NOMO-1 (cell line): Measurements from ENCODE around the gene CEP120.
"Not testable (repeated sequence)": the region's sequence is repeated elsewhere in the genome, so short reads cannot be mapped to it uniquely, and the experiment has no call there.

ENCODE experiments used
- DNase-seq, 2 experiments: peaks; one replicate each; lab custom pipeline; 2025; ENCODE audit not compliant: unreplicated experiment in 2 of 2; lab: John Stamatoyannopoulos, UW

Gene CEP120

GRCh38 chr5:123439709-123440108 lies 16.5 kb upstream of the CEP120 start:
- DNase-seq: no peak

GRCh38 chr5:123438902-123439301 lies 15.7 kb upstream of the CEP120 start:
- peak; percentile 43 to 79 for DNase-seq

- DNase-seq: no peak
Measured at GRCh38 chr5:123438244-123438643, 15.0 kb upstream of the CEP120 start.

GRCh38 chr5:123436201-123436600 lies 13.0 kb upstream of the CEP120 start:
- DNase-seq: no peak

- no peak for DNase-seq
Measured at GRCh38 chr5:123434796-123435195, 11.6 kb upstream of the CEP120 start.

- peak; percentile 2 to 24 for DNase-seq
Measured at GRCh38 chr5:123433596-123433995, 10.4 kb upstream of the CEP120 start.

GRCh38 chr5:123430441-123430840 lies 7.2 kb upstream of the CEP120 start:
- not testable (repeated sequence) for DNase-seq

GRCh38 chr5:123429993-123430392 lies 6.8 kb upstream of the CEP120 start:
- peak; percentile 84 to 99 for DNase-seq

- DNase-seq: no peak
Measured at GRCh38 chr5:123429221-123429954, 6.2 kb upstream of the CEP120 start.

- no peak for DNase-seq
Measured at GRCh38 chr5:123428521-123429220, 5.5 kb upstream of the CEP120 start.

- DNase-seq: no peak
Measured at GRCh38 chr5:123427281-123427680, 4.1 kb upstream of the CEP120 start.

- peak; percentile 41 to 58 for DNase-seq
Measured at GRCh38 chr5:123425431-123425830, 2.2 kb upstream of the CEP120 start.

- peak in 1 of 2 experiments; percentile 16 for DNase-seq
Measured at GRCh38 chr5:123422433-123423277, 548 bp downstream of the CEP120 start.

GRCh38 chr5:123421773-123422172 lies 1.4 kb downstream of the CEP120 start:
- no peak for DNase-seq

GRCh38 chr5:123414974-123415373 lies 8.2 kb downstream of the CEP120 start:
- DNase-seq: no peak

GRCh38 chr5:123412206-123412605 lies 11.0 kb downstream of the CEP120 start:
- DNase-seq: no peak

GRCh38 chr5:123401999-123402398 lies 21.2 kb downstream of the CEP120 start:
- DNase-seq: not testable (repeated sequence)

- DNase-seq: no peak
Measured at GRCh38 chr5:123401320-123401719, 21.9 kb downstream of the CEP120 start.

GRCh38 chr5:123400870-123401291 lies 22.3 kb downstream of the CEP120 start:
- DNase-seq: not testable (repeated sequence)

- DNase-seq: no peak
Measured at GRCh38 chr5:123398058-123398733, 25.0 kb downstream of the CEP120 start.

- no peak for DNase-seq
Measured at GRCh38 chr5:123397538-123397937, 25.7 kb downstream of the CEP120 start.
